Stimulated activated CD4-positive, alpha-beta T cell treated with anti-CD3 and anti-CD28 coated beads, Interleukin-2, amount 100 ng/mL, for 48 hours (primary cell): ENCODE results near the gene GPR153.

Source experiments
- DNase-seq, 2 donors: peaks; one replicate each; pipeline ENCODE4 v3.0.0-alpha.2; 2020

Gene GPR153

GRCh38 chr1:6286266-6286665 lies 25.4 kb upstream of the GPR153 start:
- DNase-seq = no peak

- DNase-seq = no peak
These were observed 24.4 kb upstream of the GPR153 start for GRCh38 chr1:6285336-6285735.

DNA sequence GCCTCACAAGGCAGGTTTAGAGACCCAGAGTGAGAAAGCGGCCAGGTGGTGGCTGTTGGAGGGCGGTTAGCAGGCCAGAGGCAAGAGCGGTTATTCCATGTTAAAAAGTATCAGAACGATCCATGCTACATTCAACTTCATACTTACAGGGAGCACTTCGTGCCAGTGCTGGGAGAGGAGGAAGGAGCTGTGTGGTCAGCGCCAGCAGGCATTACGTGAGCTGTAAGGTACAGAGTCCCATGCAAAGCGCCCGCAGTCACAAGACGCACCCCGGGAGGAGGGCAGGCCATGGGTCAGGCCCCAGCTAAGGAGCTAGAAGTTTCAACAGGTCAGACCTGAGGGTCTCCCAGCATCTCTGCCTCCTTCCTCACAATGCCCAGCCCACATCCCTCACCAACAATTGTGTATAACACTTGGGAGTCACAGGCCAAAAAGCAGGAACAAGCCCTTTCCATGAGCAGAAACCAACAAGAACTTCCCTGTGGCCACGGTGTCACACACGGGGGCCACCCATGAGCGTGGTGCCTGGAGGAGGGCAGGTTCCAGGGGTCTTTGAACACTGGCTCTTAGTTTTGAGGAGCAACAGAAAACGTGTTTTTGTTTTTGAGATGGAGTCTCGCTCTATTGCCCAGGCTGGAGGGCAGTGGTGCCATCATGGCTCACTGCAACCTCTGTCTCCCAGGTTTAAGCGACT lies 21.8 kb upstream of the GPR153 start:
- no peak for DNase-seq

- DNase-seq = no peak
These were observed 20.9 kb upstream of the GPR153 start for GRCh38 chr1:6281511-6282402.

DNA sequence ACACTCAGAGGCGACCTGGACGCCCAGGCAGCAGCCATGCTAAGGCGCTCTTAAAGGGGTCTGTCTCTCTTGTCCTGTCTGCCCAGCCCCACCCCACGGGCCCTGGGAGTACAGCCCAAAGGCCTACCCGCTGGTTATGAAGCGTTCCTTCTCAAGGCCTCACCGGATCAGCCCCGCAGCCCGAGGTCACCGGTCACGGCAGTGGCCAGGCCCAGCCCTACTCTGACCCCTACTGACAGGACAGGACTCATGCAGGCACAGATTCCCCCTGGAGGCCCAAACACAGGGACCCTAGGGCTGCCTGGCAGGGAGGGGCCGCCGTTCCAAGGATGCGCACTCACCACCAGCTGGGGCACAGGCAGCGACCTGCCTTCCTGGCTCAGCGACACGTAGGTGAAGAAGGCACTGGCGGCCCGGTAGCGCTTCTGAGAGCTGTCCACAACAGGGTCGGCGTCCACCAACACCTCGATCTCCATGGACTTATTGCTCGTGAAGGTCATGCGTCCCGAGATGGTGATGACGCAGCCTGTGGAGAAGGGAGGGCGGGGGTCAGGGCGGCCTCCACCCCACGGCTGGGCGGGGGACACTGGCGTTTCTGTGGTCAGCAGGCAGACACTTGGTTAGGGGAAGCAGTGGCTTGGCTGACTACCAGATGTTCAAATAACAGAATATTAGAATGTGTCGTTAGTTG lies 20.0 kb upstream of the GPR153 start:
- DNase-seq = no peak

DNA sequence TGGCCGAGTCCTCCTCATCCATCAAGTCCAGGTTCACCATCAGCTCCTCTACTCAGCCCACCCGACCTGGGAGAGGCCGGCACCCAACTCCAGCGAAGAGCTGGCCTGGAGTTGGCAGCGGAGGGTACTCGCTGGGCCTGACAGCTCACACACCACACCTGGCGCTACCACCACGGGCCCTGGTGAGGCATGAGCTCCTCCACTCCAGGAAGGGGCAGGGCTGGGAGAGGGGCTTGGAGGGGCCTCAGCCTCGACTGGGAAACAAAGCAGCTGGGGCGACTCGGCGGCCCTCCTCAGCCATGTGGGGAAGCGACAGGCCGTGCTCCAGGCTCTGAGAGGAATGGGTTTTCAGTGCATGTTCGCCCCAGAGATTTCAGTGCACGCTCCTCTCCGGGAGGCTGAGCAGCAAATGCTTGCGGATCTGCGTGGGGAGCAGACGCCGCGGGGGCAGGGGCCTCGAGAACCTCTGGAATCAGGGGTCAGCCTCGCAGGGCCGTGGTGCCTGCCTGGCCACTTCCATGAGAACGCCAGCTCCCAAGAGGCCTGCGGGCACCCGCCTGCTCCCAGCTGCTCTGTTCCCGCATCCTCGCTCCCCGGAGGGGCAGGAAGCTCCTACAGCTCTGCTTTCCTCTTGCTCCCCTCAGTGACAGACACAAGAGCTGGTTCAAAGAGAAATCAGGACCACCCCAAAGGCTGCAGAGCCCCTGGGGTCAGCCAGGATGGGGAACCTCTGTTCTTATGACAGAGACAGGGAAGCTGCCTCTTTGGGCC lies 18.9 kb upstream of the GPR153 start:
- DNase-seq = no peak

GRCh38 chr1:6279066-6279465 lies 18.2 kb upstream of the GPR153 start:
- DNase-seq = no peak

- no peak for DNase-seq
These were observed 17.4 kb upstream of the GPR153 start for GRCh38 chr1:6278263-6278662.

DNA sequence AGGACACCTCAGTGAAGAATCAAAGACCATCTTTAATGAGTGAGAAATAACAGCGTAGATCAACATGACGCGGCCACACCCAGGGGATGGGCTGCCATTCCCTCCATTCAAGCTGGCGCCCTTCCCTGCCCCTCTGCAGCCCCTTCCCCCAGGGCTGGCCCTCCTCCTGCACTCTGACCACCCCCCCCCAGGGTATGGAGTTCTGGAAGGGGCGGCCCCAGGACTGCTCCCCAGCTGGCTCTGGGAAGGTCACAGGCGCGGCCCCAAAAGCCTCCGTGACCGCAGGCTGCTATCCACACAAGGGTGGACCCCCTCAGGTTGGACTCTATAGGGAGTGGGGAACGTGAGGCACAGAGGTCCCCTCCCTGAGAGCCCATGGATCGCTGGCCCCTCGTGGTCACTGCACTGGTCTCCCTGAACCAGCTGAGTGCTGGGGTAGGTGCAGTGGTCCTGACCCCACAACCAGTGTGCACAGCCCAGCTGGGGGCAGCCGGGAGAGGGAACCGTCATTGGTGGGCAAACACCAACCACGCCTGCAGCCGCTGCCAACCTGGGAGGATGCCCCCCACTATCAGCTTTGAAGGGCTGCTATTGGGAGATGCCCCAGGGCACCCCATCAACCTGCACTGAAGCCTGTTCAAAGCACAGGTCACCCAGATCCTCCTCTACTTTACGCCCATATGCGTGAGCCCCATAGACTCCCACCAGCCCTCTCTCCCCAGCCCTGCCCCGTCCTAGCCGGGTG lies 16.1 kb upstream of the GPR153 start:
- no peak for DNase-seq

DNA sequence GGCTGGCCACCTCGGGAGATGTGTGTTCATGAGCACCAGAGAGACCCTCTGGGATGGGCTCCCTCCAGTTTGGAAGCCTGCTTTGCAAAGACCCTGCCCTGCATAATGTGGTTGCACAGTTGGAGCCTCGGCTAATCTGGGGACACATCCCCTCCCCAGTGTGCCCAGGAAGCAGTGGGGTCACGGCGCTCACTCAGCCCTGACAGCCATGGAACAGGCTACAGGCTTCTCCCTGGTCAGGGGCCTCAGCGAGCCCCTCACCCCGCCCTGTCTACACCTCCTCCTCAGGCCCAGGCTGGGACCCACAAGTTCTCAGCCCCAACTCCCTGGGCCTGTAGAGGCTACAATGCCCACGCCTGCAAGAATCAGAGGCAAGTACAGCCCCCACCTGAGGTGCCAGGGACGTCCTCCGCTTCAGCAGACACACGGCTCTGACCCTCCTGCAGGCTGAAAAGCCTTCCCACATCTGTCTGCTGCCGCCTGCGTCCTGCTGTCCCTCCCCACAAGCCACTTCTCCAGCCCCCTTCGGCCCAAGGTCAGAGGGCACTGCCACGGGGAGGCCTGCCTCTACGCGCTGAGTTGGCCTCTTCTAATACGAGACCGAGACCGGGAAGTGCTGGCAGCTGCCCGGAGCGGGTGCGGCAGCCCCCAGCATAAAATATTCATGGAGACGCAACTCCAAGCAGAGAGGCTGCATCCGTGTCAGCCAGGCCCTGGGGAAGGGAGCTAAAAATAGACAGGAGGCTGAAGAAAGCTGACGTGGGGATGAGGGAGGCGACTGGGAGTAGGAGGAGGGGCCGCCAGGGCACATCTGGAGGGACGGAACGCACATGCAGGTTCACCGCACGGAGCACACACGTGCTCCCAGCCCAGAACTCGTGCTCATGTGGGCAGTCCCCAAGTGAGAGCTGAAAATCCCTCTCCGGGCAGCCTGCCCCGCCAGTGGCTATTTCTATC lies 15.2 kb upstream of the GPR153 start:
- DNase-seq = no peak

DNA sequence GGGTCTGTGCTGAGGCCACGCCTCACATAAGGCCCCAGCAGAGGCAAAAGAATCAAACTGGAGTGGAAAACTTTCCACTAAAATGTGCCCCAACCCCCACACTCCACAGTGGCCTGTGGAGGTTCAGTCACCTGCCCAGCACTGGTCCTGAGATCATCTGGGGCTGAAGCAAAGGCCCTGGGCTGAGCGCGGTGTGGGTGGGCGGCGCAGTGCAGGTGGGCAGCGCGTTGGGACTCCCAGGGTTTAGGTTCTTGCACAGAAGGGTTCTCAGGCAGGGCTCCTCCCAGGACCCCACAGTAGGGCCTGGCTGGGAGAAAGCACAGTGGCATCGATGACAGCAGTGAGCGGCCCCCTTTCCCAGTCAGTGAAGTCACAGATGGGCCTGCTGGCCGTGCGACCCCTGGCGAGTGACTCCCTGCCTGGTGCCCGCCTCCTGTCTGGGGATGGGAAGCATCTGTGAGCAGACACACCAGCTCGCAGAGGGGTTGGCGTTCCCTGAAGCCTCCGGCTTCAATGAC lies 13.8 kb upstream of the GPR153 start:
- DNase-seq = no peak

- DNase-seq = no peak
These were observed 13.2 kb upstream of the GPR153 start for GRCh38 chr1:6274102-6274501.

DNA sequence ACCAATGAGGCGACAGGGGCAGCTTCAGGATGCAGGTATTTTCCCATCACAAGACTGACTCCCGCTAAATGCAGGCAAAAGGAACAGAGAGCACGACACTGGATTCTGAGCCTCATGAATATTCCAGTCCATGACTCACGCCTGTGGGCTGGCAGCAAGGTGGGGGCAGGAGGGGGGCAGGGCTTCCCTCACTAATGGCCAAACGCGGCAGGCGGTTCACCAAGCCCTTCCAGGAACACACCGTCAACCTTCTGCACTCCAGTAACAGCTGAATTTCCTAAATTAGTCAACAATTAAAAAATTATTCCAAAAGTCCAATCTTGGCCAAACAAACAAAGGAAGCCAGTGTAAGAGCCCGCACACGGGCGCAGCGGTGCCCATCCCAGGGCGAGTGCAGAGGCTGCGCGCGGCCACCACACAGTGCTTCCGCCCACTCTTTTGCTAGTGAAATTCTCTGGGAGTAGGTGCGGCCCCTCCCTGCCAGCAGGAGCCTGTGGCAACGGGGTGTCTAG lies 12.5 kb upstream of the GPR153 start:
- no peak for DNase-seq

- no peak for DNase-seq
These were observed 12.0 kb upstream of the GPR153 start for GRCh38 chr1:6272868-6273267.

DNA sequence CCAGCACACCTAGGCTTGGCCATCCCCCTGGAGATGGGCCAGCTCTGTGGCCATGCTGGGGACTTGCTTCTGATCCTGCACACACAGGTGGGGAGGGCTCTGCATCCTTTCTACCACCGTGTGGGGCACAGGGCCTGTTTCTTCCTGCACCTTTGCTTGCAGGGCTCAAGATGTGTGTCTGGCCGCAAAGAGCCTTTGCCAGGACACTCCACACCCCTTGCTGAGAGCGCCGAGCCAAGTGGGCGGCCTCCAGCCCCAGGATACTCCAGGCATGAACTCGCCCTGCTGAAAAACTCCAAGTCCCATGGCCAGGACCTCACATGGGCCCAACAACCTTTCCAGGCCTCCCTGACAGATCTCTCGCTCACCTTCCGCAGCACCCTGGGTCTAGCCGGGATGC lies 11.6 kb upstream of the GPR153 start:
- DNase-seq = no peak

GRCh38 chr1:6271554-6271953 lies 10.7 kb upstream of the GPR153 start:
- DNase-seq = no peak

GRCh38 chr1:6271006-6271405 lies 10.1 kb upstream of the GPR153 start:
- no peak for DNase-seq

DNA sequence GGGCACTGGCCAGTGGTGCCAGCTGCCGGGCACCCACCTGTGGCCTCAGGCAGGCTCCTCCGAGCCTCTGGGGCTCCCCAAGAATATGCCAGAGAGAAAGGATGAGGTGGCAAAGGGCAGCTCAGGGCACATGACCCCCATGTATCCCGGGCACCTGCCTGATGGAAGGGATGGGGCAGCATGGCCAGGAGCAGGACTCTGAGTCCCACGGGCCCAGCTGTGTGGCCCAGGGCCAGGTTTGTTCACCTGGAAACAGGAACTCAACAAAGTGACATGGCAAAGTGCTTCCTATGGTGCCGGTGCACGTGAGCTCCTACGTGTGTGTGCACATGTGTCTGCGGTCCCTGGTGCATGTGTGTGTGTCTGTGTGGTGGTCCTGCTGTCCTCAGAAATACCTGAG lies 9.5 kb upstream of the GPR153 start:
- DNase-seq = no peak

DNA sequence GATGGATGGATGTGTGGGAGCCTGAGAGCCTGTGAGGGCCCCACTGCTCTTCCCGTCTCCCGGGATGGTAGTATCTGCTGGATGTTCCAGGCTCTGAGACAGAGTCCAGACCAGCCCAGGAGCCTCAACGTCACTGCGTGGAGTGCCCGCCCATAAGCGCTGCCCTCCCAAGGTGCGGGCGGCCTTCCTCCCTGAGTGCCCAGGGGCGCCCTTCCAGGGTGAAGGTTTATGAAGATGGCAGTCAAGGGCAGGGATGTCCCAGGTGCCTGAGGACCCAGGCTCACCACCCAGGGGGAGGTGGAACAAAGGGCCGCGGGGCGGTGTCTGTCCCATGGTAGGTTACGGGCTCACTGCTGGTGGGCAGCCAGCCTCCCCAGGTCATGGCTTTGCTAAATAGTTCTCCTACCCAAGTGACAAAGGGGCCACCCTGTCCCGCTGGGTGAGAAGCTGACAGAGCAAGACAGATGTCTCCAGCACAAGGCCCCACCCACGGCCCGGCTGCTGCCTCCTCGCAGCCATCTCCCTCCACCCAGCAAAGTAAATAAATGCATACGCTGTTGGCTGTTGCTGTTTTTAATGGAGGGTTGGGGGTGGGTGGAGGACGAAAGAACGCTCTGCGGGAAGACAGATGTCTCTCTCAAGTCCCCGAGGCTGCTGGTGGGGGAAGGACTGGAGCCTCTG lies 9.0 kb upstream of the GPR153 start:
- DNase-seq = no peak

GRCh38 chr1:6269296-6269695 lies 8.4 kb upstream of the GPR153 start:
- no peak for DNase-seq
